Measurements from ENCODE around the gene PTCRA. TPM values are rescaled to one million over a fixed set of nuclear protein-coding genes. Genes with fewer than 3 reads are reported as not detected.
"Not testable (repeated sequence)": the region's sequence is repeated elsewhere in the genome, so short reads cannot be mapped to it uniquely, and the experiment has no call there.

PTCRA gene, protein sequence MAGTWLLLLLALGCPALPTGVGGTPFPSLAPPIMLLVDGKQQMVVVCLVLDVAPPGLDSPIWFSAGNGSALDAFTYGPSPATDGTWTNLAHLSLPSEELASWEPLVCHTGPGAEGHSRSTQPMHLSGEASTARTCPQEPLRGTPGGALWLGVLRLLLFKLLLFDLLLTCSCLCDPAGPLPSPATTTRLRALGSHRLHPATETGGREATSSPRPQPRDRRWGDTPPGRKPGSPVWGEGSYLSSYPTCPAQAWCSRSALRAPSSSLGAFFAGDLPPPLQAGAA
- under 1 TPM in 1 of 4 donors, not detected in 3; 0.06 TPM for polyA plus RNA-seq
- long read RNA-seq, donor 1, result 0 reads
- long read RNA-seq, donor 2, result 0 reads
- long read RNA-seq, donor 3, result 0 reads
- long read RNA-seq, donor 4, result 0 reads
- long read RNA-seq, donor 5, result 0 reads
- long read RNA-seq, donor 6, result 0 reads
- long read RNA-seq, donor 7, result 0 reads
- long read RNA-seq, donor 8, result 0 reads
- long read RNA-seq, donor 9, result 0 reads
- long read RNA-seq, donor 10, result 0 reads

DNA sequence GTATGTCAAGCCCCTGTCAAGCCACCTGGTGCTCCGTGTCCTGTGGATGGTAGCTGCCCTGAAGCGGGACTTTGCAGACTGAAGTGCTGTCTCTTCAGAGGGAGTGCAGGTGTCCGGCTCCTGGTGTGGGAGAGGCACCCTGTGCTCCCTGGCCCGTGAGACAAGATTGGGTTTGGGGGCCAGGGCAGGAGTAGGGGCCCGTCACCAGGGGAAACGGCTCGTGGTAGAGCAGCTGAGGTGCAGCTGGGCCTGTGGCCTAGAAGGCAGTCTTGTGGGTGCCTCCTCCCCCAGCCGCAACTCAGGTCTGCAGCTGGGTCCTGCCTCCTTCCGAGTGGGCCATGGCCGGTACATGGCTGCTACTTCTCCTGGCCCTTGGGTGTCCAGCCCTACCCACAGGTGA is at the start of gene PTCRA:
PTCRA (plus strand) TSS at position 322 of the 400 bp plus-strand sequence; CDS start at position 339, 17 bp downstream.
- Histone ChIP-seq H3K9me3 (ENCODE audit: control insufficient read depth in 2 of 2, insufficient read depth in 1 of 2, low read depth in 1 of 2, low read length in 1 of 2) (no peaks in the 10 kb centered on the region), H3K27ac (ENCODE audit: low read depth in 1 of 3, low read length in 2 of 3) (no peak within 1 kb of the TSS), H3K36me3 (ENCODE audit: control insufficient read depth in 3 of 3, insufficient read depth in 2 of 3, low read depth in 1 of 3, low read length in 3 of 3) (no peaks in the 10 kb centered on the region), H3K4me3 (ENCODE audit: low read depth in 1 of 3, low read length in 3 of 3) (no peak within 1 kb of the TSS), H3K4me1 (ENCODE audit: control insufficient read depth in 3 of 3, insufficient read depth in 2 of 3, low read depth in 1 of 3, low read length in 2 of 3) (no peaks in the 10 kb centered on the region), H3K27me3 (ENCODE audit: control insufficient read depth in 3 of 3, insufficient read depth in 3 of 3, low read length in 3 of 3) (no peaks in the 10 kb centered on the region)
- WGBS, 3 donors, result 66 to 94% (median 75%) methylated on average over 5 to 10 of the region's 10 CpGs
- no peak for FAIRE-seq
- no peak for DNase-seq

DNA sequence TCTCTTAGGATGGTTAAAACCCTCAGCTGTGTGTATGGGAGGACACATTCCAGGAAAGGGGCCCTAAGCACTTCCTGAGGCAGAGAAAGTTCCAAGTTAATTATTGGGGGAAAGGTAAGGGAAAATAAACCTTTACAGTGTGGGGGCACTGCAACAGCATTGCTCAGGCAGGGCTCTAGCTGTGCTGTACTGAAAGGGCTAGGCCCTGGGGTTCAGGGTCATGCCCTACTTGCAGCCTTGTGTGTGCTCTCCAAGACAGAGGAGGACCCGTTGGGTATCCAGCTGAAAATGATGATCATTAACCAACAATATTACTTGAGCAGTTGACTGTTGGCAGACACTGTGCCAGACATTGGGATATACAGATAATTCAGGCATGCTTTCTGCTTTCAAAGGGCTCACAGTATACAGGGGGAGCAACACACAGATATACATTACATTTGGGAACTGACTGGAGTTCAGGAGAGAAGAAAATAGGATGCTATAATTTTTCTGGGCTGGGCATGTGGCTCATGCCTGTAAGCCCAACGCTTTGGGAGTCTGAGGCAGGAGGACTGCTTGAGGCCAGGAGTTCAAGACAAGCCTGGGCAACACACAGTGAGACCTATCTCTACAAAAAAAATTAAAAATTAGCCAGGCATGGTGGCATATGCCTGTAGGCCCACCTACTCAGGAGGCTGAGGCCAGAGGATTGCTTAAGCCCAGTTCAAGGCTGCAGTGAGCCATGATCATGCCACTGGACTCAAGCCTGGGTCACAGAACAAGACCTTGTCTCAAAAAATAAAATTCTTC is 45.5 kb upstream of the PTCRA start:
- H3K4me3 ChIP-seq (ENCODE audit: low read depth in 1 of 3, low read length in 3 of 3), result no peak overlapping the region
- DNase-seq, result no peak
- no peak overlapping the region for H3K27ac ChIP-seq (ENCODE audit: low read depth in 1 of 3, low read length in 2 of 3)
- WGBS, 3 donors, result 61 to 68% (median 68%) methylated on average over 2 of the region's 2 CpGs
- H3K36me3 ChIP-seq (ENCODE audit: control insufficient read depth in 3 of 3, insufficient read depth in 2 of 3, low read depth in 1 of 3, low read length in 3 of 3), result peaks cover 3 to 18% (median 5%) of the 10 kb centered on the region in 3 donors
- H3K4me1 ChIP-seq (ENCODE audit: control insufficient read depth in 3 of 3, insufficient read depth in 2 of 3, low read depth in 1 of 3, low read length in 2 of 3), result peaks cover 0 to 13% (median 0%) of the 10 kb centered on the region in 3 donors
- no peak for FAIRE-seq
- no peaks in the 10 kb centered on the region for H3K9me3 ChIP-seq (ENCODE audit: control insufficient read depth in 2 of 2, insufficient read depth in 1 of 2, low read depth in 1 of 2, low read length in 1 of 2)
- no peaks in the 10 kb centered on the region for H3K27me3 ChIP-seq (ENCODE audit: control insufficient read depth in 3 of 3, insufficient read depth in 3 of 3, low read length in 3 of 3)

DNA sequence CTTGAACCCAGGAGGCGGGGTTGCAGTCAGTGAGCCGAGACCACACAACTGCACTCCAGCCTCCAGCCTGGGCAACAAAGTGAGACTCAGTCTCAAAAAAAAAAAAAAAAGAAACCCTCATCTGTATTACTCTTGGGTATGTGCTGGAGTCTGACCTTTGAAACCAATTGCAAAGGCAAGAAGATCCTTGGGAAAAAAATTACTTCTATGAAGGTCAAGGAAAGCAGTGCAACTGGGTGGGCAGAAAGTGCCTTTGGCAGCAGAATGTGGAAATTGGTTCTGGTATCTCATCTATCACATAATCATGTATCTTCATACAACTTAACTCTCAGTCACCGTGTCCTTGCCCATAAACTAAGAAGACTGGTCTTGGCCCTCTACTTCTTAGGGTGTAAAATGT is 44.1 kb upstream of the PTCRA start:
- peak overlapping the region in 1 of 3 donors; percentile 59 for H3K27ac ChIP-seq (ENCODE audit: low read depth in 1 of 3, low read length in 2 of 3)
- WGBS, 3 donors, result 54 to 63% (median 60%) methylated on average over 3 of the region's 3 CpGs
- H3K36me3 ChIP-seq (ENCODE audit: control insufficient read depth in 3 of 3, insufficient read depth in 2 of 3, low read depth in 1 of 3, low read length in 3 of 3), result peaks cover 2 to 15% (median 4%) of the 10 kb centered on the region in 3 donors
- peak in 1 of 2 donors; percentile 73 for DNase-seq
- peaks cover 0 to 13% (median 0%) of the 10 kb centered on the region in 3 donors for H3K4me1 ChIP-seq (ENCODE audit: control insufficient read depth in 3 of 3, insufficient read depth in 2 of 3, low read depth in 1 of 3, low read length in 2 of 3)
- no peaks in the 10 kb centered on the region for H3K27me3 ChIP-seq (ENCODE audit: control insufficient read depth in 3 of 3, insufficient read depth in 3 of 3, low read length in 3 of 3)
- H3K9me3 ChIP-seq (ENCODE audit: control insufficient read depth in 2 of 2, insufficient read depth in 1 of 2, low read depth in 1 of 2, low read length in 1 of 2), result no peaks in the 10 kb centered on the region
- no peak overlapping the region for H3K4me3 ChIP-seq (ENCODE audit: low read depth in 1 of 3, low read length in 3 of 3)
- FAIRE-seq, result no peak

DNA sequence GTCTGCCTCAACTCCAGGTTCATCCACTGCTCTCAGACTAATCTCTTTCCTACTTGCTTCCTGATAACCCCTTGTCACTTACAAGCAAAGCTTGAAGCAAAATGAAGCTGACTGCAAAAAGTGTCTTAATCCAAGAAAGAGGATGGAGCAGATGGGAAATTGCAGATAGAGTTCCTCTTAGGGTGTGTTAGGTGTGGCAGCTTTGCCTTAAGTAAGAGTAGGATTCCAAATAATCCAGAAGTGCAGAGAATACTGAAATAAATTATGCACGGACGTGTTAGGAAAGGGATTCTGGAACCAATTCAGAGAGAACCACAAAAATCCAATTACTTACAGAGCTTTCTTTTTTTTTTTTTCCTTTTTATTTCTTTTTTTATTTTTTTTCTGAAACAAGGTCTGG is 42.5 kb upstream of the PTCRA start:
- no peak overlapping the region for H3K4me3 ChIP-seq (ENCODE audit: low read depth in 1 of 3, low read length in 3 of 3)

GRCh38 chr6:42877695-42878094 is 38.2 kb upstream of the PTCRA start:
- Histone ChIP-seq H3K36me3 (ENCODE audit: control insufficient read depth in 3 of 3, insufficient read depth in 2 of 3, low read depth in 1 of 3, low read length in 3 of 3) (peaks cover 0 to 20% (median 0%) of the 10 kb centered on the region in 3 donors), H3K4me3 (ENCODE audit: low read depth in 1 of 3, low read length in 3 of 3) (no peak overlapping the region), H3K4me1 (ENCODE audit: control insufficient read depth in 3 of 3, insufficient read depth in 2 of 3, low read depth in 1 of 3, low read length in 2 of 3) (peaks cover 0 to 2% (median 0%) of the 10 kb centered on the region in 3 donors), H3K9me3 (ENCODE audit: control insufficient read depth in 2 of 2, insufficient read depth in 1 of 2, low read depth in 1 of 2, low read length in 1 of 2) (no peaks in the 10 kb centered on the region), H3K27me3 (ENCODE audit: control insufficient read depth in 3 of 3, insufficient read depth in 3 of 3, low read length in 3 of 3) (no peaks in the 10 kb centered on the region), H3K27ac (ENCODE audit: low read depth in 1 of 3, low read length in 2 of 3) (no peak overlapping the region)
- DNase-seq (peak in 1 of 2 donors; percentile 31), FAIRE-seq (no peak)
- WGBS, 3 donors, result 35 to 71% (median 38%) methylated on average over 3 of the region's 3 CpGs

More for the DNA sequence above, 42.5 kb upstream of the PTCRA start:
- H3K9me3 ChIP-seq (ENCODE audit: control insufficient read depth in 2 of 2, insufficient read depth in 1 of 2, low read depth in 1 of 2, low read length in 1 of 2), result no peaks in the 10 kb centered on the region
- DNase-seq (no peak), FAIRE-seq (no peak)
- 68 to 80% (median 69%) methylated on average over 2 of the region's 2 CpGs for WGBS, 3 donors
- peaks cover 0 to 11% (median 0%) of the 10 kb centered on the region in 3 donors for H3K36me3 ChIP-seq (ENCODE audit: control insufficient read depth in 3 of 3, insufficient read depth in 2 of 3, low read depth in 1 of 3, low read length in 3 of 3)
- H3K27ac ChIP-seq (ENCODE audit: low read depth in 1 of 3, low read length in 2 of 3), result no peak overlapping the region
- H3K27me3 ChIP-seq (ENCODE audit: control insufficient read depth in 3 of 3, insufficient read depth in 3 of 3, low read length in 3 of 3), result no peaks in the 10 kb centered on the region
- peaks cover 0 to 13% (median 0%) of the 10 kb centered on the region in 3 donors for H3K4me1 ChIP-seq (ENCODE audit: control insufficient read depth in 3 of 3, insufficient read depth in 2 of 3, low read depth in 1 of 3, low read length in 2 of 3)

DNA sequence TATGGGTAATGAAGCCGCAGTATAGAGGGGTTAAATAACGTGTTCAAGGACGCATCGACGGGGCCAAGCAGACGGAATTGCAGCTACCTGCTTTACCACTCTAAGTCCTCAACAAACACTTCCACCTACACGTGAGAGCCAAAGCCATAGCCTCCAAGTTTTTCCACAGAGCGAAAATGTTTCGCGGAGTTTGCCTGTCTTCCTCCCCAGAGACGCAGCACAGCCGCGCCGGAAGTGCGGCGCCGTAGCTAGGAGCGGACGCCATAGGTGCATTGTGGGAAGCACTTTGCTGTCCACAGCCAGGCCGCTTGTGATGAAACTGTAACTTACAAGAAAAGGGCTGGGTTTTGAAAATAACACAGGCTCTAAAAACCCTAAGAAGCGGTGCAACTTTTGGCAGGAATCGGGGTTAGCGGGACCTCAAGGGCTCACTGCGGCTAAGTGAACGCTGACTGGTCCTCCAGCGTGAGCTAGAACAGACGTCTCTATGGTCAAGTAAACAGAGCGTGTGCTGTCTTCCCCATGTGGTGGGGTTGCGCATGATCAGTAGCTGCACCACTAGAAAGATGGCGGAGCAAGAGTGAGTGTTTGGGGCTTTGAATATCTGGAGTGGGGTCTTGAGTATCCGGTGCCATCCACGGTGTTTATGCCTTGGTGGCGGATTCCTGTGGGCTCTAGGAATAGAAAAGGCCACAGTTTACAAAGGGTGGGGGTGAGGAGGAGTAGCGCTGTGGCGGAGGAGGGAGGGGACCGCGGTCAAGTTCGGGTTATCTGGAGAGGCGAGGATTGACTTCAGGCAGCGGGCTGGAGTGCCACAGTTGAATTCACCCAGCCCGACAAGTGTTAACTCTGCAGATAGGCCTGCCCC is 36.2 kb upstream of the PTCRA start, which contains the start of gene RPL7L1:
RPL7L1 (plus strand) TSS at position 245 of the 868 bp plus-strand sequence; CDS start at position 540, 295 bp downstream.
- no peak for FAIRE-seq
- 0% methylated on average over 41 of the region's 41 CpGs for WGBS, 3 donors

DNA sequence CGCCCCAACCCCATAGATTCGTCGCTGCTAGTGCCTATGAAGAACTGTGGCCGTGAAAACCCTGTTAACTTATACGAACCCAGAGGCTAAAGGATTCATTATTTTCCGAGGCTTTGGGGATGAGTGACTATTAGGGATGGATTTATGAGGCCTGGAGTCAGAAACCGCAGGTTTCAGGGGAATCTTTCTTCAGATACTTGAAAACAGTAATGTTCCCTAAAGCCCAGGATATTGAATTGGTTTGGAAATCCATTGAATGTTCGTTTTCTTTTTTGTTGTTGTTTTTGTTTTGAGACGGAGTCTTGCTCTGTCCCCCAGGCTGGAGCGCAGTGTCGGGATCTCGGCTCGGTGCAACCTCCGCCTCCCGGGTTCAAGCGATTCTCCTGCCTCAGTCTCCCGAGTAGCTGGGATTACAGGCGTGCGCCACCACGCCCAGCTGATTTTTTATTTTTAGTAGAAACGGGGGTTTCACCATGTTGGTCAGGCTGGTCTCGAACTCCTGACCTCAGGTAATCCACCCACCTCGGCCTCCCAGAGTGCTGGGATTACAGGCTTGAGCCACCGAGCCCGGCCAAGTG is 35.5 kb upstream of the PTCRA start:
- H3K9me3 ChIP-seq (ENCODE audit: control insufficient read depth in 2 of 2, insufficient read depth in 1 of 2, low read depth in 1 of 2, low read length in 1 of 2); H3K4me1 ChIP-seq (ENCODE audit: control insufficient read depth in 3 of 3, insufficient read depth in 2 of 3, low read depth in 1 of 3, low read length in 2 of 3); H3K27me3 ChIP-seq (ENCODE audit: control insufficient read depth in 3 of 3, insufficient read depth in 3 of 3, low read length in 3 of 3); FAIRE-seq; DNase-seq: not testable (repeated sequence)
- H3K27ac ChIP-seq (ENCODE audit: low read depth in 1 of 3, low read length in 2 of 3), result peak overlapping the region; percentile 71 to 98 (median 83)
- whole genome bisulfite sequencing, 3 donors, result 1 to 8% (median 4%) methylated on average over 25 of the region's 25 CpGs
- peaks cover 6 to 34% (median 15%) of the 10 kb centered on the region in 3 donors for H3K36me3 ChIP-seq (ENCODE audit: control insufficient read depth in 3 of 3, insufficient read depth in 2 of 3, low read depth in 1 of 3, low read length in 3 of 3)
- peak overlapping the region; percentile 55 to 90 (median 79) for H3K4me3 ChIP-seq (ENCODE audit: low read depth in 1 of 3, low read length in 3 of 3)

More for the DNA sequence above, 36.2 kb upstream of the PTCRA start, which contains the start of gene RPL7L1:
- peak; percentile 89 to 95 for DNase-seq
- Histone ChIP-seq H3K27ac (ENCODE audit: low read depth in 1 of 3, low read length in 2 of 3) (peak within 1 kb of the TSS; percentile 71 to 98 (median 83)), H3K27me3 (ENCODE audit: control insufficient read depth in 3 of 3, insufficient read depth in 3 of 3, low read length in 3 of 3) (no peaks in the 10 kb centered on the region), H3K36me3 (ENCODE audit: control insufficient read depth in 3 of 3, insufficient read depth in 2 of 3, low read depth in 1 of 3, low read length in 3 of 3) (peaks cover 2 to 27% (median 12%) of the 10 kb centered on the region in 3 donors), H3K9me3 (ENCODE audit: control insufficient read depth in 2 of 2, insufficient read depth in 1 of 2, low read depth in 1 of 2, low read length in 1 of 2) (no peaks in the 10 kb centered on the region), H3K4me1 (ENCODE audit: control insufficient read depth in 3 of 3, insufficient read depth in 2 of 3, low read depth in 1 of 3, low read length in 2 of 3) (peaks cover 0 to 2% (median 0%) of the 10 kb centered on the region in 3 donors), H3K4me3 (ENCODE audit: low read depth in 1 of 3, low read length in 3 of 3) (peak within 1 kb of the TSS; percentile 55 to 90 (median 79))
